HG03175 (cell line): Measurements from ENCODE around the gene ASTL.
"Not testable (repeated sequence)": the region's sequence is repeated elsewhere in the genome, so short reads cannot be mapped to it uniquely, and the experiment has no call there.

Experiments
- ATAC-seq: cut with Tn5 transposase; IDR thresholded peaks from one replicate; pipeline ENCODE4 v1.9.1; 2021; ENCODE audit warnings: mild to moderate bottlenecking, moderate library complexity; ENCODE audit not compliant: unreplicated experiment

Gene ASTL

GRCh38 chr2:96084858-96085518 lies 53.3 kb downstream of the ASTL start:
- not testable (repeated sequence) for ATAC-seq

DNA sequence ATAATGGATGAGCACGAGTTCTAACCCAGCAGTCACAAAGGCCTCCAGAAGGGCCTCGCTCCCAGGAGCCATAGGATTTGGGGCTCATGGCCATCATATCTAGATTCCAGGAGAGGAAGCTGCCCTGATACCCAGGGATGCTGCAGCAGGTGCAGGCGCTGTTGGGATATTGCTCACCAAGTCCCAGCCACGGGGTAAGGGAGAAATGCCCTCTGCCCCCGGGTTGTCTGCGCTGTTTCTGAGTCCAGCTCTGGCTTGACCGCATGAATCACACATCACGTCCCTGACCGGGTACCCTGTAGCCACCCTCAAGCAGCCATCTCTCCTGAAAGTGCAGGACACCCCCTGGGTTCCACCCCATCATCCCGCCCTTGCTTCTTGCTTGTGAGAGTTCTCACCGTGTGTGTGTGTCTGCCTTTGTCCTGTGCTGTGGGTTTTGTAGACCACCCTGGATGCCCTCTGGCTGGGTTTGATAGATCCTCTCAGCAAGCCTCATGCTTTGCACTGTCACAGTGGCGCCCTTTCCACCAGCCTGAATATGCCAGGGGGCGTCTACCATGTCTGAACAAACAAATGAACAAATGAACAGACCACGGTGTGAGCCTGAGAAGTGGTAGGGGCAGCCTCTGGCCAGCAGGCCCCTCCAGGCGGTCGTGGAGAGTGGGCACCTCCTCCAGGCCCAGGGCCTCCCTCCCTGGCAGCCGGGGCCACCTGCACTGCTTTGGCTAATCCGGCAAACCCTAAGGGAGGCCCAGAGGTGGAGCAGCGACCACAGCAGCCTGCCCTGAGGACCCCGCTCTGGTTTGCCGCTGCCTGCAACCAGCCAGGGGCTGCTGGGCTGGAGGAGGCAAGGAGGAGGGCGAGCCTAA lies 54.1 kb downstream of the ASTL start:
- no peak for ATAC-seq

GRCh38 chr2:96083064-96083939 lies 55.0 kb downstream of the ASTL start:
- no peak for ATAC-seq

DNA sequence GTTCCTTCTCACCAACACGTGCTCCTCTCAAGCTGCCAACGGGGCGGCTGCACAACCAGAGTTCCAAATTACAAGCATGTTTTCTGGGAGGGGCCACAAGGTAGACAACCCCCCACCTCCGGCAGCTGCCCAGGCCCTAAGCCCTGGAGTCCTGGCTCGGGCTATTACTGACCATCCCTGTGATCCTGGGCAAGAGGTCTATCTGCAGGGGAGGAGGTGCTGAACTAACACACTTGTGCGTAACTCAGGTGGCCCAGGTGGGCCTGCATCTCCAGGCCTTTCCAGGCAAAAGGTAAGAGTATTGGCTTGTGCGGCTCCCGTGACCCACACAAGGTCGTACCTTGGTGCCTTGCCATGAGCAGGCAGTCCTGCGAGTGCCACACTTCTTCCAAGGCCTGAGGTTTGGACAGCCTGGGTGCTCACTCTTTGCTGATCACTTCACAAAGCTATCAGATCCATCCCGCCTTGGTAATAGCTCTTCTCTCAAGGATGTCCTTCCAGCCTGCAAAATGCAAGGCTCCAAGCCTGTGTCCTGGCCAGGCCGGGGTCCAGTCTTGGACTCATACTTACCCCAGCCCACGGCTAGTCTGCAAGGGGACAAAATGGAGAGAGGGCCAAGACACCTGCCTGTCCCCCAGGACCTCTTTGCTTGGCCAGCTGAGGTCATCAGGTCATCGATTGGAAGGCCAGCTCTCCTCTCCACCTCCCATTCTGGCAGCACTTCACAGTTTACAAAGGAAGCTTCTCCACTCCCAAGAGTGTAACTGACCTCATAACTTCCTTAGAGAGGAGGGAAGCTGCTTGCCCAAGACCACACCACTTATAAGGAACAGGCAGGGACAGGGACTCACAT lies 55.9 kb downstream of the ASTL start:
- ATAC-seq: no peak

- ATAC-seq: no peak
Observed at GRCh38 chr2:96081042-96081441, 57.3 kb downstream of the ASTL start.

DNA sequence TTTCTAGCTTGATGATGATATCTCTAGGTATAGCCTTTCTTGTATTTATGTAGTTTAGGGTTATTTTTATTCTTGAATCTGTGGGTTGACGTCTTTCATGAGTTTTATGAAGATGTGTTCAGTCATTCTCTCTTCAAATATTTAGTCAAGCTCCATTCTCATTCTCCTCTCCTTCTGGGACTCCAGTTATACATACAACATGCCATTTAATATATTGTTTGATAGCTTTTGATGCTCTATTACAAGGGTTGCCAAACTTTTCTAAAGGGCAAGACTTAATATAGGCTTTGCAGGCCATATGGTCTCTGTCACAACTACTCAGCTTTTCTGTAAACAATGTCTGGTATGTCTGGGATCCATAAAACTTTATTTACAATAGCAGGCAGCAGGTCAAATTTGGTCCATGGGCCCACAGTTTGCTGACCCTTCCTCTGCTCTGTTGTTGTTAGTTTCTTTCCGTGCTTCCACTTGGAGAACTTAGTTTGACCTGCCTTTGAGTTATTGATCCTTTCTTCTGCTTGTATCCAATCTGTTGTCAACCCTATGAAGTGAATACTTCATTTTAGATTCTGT lies 63.0 kb downstream of the ASTL start:
- ATAC-seq: no peak

DNA sequence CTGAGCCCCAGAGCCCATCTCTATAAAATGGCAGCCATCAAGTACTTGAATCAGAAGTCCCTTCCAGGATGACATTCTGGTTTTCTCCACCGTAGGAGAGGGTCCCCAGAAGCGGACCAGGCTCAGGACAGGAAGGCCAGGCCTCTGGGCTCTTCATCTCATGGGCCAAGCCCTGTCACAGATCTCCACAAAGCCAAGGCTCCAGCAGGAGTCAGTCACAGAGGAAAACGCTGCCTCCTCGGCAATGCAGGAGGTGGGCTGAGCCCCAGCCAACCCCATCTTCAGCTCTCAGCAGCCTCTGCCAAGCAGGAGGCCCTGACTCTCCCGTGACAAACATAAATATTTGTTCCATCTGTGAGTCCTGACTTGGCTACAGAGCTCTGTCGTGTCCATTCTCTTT lies 64.1 kb downstream of the ASTL start:
- ATAC-seq: no peak

- ATAC-seq: no peak
Observed at GRCh38 chr2:96073170-96073775, 65.0 kb downstream of the ASTL start.
